Measurements from ENCODE around the gene ZNF106.

ZNF106 gene

DNA sequence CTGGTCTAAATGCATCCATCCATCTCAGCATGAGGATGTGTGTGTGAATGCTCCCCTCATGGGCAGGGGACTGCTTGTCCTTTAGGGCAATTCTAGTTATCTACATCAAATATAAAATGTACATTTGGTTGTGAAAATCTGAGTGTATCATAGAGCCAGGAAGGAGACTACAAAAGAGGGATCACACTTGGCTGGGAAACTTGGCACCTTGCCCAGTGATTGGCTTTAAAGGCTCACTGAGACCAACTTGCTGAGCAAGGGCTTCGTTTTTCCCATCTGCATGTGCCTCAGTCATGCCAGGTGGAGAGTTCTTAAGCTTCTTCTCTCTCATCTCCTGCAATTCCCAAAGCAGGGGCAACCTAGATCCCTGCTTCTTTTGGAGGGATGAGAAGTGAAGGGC, 126.4 kb downstream of the ZNF106 start:
- DNase-seq, result no peak

DNA sequence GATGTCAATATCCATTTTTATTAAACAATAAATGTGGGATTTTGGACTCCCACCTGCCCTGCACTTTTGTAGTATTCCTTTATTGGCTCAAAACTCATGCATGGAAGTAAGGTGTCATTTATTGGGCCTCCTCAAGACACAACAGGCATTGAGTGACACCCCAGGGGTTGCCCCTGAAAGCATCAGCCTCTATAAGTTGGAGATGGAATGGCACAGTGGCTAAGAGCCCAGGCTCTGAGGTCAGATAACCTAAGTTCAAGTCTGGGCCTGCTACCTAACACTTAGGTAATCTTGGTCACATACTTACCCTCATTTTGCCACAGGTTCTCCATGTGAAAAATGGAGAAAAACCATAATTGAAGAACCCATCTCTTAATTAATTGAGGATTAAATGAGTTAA, 127.0 kb downstream of the ZNF106 start:
- no peak for DNase-seq

DNA sequence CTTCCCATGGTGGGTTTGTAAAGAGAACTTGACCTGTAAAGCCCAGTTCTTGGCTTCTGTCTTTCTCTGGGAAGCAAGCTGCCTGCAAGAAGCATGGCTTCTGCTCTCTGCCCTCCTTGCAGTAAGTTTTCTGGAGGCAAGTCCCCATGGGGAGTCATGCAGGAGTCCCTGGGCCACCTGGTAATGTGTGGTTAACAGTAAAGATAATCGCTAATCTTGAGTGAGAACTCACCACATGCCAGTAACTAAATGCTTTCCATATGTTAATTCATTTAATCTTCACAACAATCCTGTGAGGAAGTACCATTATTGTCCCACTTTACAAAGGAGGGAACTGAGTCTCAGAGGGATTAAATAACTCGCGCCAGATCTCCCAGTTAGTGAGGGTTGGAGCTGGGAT, 127.5 kb downstream of the ZNF106 start:
- no peak for DNase-seq

Data from NCI-H1092 (cell line).